Astrocyte (in vitro differentiated cells and primary cell): ENCODE results near the gene RAPGEF2.
A peak's percentile ranks its signal among the peaks of the same experiment; 100 is the strongest.
"Not testable (repeated sequence)": the region's sequence is repeated elsewhere in the genome, so short reads cannot be mapped to it uniquely, and the experiment has no call there.

Source experiments
- EZH2 ChIP-seq: IDR thresholded peaks from 2 replicates; pipeline ENCODE4 v1.6.1; 2012; ENCODE audit warnings: mild to moderate bottlenecking, low read length, inconsistent platforms; ENCODE audit not compliant: insufficient read depth
- TF ChIP-seq, protein P1 (sequence below): IDR thresholded peaks from 2 replicates; pipeline ENCODE4 v1.5.1; 2011; ENCODE audit warnings: low read depth, mild to moderate bottlenecking, inconsistent platforms, low read length, moderate library complexity; ENCODE audit not compliant: insufficient read depth

DNA sequence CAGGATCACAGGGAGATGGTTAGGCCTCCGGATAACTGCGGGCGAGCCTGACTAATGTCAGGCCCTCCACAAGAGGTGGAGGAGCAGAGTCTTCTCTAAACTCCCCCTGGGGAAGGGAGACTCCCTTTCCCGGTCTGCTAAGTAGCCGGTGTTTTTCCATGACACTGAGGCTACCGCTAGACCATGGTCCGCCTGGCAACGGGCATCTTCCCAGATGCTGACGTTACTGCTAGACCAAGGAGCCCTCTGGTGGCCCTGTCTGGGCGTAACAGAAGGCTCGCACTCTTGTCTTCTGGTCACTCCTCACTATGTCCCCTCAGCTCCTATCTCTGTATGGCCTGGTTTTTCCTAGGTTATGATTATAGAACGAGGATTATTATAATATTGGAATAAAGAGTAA lies 213.0 kb downstream of the RAPGEF2 start:
- not testable (repeated sequence) for TF ChIP-seq EZH2
- TF ChIP-seq, protein P1, sequence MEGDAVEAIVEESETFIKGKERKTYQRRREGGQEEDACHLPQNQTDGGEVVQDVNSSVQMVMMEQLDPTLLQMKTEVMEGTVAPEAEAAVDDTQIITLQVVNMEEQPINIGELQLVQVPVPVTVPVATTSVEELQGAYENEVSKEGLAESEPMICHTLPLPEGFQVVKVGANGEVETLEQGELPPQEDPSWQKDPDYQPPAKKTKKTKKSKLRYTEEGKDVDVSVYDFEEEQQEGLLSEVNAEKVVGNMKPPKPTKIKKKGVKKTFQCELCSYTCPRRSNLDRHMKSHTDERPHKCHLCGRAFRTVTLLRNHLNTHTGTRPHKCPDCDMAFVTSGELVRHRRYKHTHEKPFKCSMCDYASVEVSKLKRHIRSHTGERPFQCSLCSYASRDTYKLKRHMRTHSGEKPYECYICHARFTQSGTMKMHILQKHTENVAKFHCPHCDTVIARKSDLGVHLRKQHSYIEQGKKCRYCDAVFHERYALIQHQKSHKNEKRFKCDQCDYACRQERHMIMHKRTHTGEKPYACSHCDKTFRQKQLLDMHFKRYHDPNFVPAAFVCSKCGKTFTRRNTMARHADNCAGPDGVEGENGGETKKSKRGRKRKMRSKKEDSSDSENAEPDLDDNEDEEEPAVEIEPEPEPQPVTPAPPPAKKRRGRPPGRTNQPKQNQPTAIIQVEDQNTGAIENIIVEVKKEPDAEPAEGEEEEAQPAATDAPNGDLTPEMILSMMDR: peak; percentile 11
